HG02798 (cell line): ENCODE data around the gene DBT.
"Not testable (repeated sequence)": the region's sequence is repeated elsewhere in the genome, so short reads cannot be mapped to it uniquely, and the experiment has no call there.

ENCODE experiments used
- ATAC-seq: cut with Tn5 transposase; IDR thresholded peaks from one replicate; pipeline ENCODE4 v1.9.1; 2021; ENCODE audit warnings: mild to moderate bottlenecking; ENCODE audit not compliant: unreplicated experiment, poor library complexity

The DBT gene

GRCh38 chr1:100252901-100253300, 3.3 kb upstream of the DBT start:
- ATAC-seq, result no peak

- ATAC-seq, result no peak
Measured at GRCh38 chr1:100250807-100251206, 1.2 kb upstream of the DBT start.

DNA sequence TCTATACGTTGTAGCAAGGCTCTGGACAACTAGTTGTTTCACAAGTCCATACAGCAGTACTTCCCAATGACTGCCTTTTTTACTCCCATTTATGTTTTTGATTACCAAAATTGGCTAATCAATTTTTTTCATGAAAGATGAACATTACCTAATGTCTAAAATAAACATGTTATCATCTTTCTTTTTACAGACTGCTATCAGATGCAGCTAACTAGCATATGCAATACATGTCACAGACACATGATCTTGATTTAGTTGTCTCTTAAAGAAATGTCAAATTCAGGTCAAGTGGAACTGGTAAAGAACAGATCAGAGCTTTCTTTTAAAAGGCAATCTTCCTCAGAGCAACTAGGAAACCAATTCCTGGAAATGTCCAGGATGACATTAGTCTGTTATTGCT, 630 bp upstream of the DBT start:
- ATAC-seq, result no peak

DNA sequence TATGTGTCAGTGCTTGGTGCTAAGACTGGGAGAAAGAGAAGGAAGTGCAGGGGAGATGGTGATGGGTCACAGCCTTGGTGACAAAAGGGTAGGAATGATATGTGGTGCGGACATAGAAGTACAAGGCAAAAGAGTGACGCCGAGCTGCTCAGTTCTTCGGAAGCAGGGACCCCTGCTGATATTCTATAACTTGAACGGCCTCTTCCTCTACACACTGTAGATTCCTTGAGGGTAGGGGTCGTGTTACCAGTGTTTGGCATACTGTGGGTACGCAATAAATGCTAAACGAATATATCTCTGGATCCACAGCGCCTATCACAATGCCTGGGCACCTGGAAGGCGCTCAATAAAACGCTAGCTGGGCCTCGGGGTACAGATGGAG, 488 bp downstream of the DBT start:
- no peak for ATAC-seq

- no peak for ATAC-seq
Measured at GRCh38 chr1:100246738-100247137, 2.9 kb downstream of the DBT start.

DNA sequence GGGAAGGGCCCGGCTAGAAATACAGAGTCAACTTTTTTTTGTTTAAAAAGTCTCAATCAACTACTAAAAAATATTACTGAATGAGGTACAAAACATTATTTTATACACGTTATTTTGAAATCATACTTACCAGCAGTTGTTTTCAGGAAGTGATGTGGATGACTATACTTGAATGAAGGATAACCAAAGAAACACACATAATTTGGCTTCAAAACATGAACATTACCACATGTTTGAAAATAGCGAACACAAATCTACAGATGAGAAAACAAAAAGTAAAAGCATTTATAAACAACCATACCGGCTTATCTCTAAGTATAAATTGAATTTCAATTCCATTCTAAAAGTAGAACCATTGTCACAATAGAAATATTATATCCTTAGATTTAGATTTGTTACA, 9.0 kb downstream of the DBT start:
- no peak for ATAC-seq

- ATAC-seq, result no peak
Measured at GRCh38 chr1:100239961-100240360, 9.7 kb downstream of the DBT start.

- no peak for ATAC-seq
Measured at GRCh38 chr1:100237091-100237490, 12.5 kb downstream of the DBT start.

GRCh38 chr1:100234432-100234831, 15.2 kb downstream of the DBT start:
- ATAC-seq, result no peak

GRCh38 chr1:100233566-100233965, 16.1 kb downstream of the DBT start:
- ATAC-seq, result not testable (repeated sequence)

DNA sequence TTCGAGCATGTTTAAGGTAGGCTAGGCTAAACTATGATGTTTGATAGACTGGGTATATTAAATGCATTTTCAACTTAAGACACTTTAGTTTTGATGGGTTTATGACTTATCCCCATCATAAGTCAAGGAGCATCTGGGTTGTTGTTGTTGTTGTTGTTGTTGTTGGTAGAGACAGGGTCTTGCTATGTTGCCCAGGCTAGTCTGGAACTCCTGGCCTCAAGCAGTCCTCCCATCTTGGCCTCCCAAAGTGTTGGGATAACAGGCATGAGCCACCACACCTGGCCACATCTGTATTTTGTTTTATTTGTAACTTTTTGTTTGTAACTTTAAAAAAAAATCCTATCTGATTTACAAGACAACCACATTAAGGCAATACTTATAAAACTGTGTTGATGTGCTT, 17.5 kb downstream of the DBT start:
- no peak for ATAC-seq

DNA sequence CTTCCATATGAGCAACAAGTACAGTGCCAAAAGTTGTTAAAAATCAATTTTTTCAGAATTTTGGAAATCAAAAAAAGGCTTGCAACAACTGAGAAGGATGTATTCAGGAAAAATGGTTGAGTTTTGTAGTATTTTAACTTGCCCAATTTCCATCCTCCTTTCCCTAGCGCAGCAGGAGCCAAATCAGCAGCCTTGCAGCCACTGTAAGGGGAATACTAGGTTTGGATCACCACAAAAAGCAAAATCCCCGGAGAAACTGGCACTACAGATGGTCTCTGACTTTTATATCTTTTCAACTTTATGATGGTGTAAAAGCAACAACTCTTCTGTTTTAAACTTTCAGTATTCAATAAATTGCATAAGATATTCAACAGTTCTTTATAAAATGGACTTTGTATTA, 17.9 kb downstream of the DBT start:
- ATAC-seq, result no peak

GRCh38 chr1:100230765-100231164, 18.9 kb downstream of the DBT start:
- ATAC-seq, result no peak

DNA sequence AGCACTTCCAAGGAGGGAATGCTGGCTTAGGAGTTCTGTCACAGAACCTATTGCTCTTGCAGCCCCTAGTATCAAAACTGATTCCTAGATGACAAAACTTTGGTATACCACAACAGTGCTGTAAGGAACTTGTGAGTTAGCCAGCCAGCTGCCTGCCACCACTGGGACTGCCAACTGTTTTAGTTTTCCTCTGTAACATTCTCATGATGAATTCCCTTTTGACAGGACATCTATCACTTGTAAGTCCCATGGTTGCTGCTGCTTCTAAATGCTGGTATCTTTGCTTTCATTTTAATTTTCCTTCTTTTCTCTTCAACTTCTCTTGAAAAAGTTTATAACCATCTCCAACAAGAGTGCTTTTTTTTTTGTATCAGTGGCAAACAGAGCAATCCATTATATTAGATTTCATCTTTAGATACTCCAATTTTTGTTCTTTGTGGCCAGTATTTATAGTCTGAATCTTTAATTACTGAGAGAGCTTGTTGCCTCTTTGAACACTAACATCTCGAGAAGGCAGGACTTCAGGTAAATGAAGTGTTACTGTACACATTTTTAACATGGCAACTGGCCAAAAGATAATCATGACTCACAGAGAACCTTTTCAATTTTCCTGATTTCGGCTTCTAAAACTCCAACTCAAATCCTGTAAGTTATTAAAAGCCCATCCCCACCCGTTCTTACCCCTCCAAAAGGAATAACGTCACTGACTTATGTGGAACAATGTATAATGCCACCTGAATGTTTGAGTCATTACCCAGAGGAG, 19.8 kb downstream of the DBT start:
- no peak for ATAC-seq

- no peak for ATAC-seq
Measured at GRCh38 chr1:100222428-100222827, 27.2 kb downstream of the DBT start.

GRCh38 chr1:100219883-100220282, 29.8 kb downstream of the DBT start:
- no peak for ATAC-seq

- no peak for ATAC-seq
Measured at GRCh38 chr1:100219457-100219856, 30.2 kb downstream of the DBT start.

DNA sequence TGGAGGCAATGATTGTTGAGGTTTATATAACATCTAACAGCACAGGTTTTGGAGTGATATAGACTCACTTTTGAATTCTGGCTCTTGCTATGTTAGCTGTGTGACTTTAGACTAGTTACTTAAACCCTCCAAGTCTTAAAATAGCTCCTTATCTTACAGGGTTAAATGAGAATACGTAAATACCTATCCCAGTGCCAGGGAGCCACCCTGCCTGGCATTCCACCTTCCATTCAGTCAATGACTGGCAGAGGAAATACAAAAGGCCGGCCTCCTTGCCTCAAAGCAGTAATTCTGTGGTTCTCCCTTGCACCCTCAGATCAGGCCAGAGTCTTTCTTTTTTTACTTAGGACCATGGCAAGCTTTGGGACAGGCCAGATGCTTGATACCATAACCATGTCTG, 31.8 kb downstream of the DBT start:
- no peak for ATAC-seq

GRCh38 chr1:100215101-100215500, 34.5 kb downstream of the DBT start:
- no peak for ATAC-seq

DNA sequence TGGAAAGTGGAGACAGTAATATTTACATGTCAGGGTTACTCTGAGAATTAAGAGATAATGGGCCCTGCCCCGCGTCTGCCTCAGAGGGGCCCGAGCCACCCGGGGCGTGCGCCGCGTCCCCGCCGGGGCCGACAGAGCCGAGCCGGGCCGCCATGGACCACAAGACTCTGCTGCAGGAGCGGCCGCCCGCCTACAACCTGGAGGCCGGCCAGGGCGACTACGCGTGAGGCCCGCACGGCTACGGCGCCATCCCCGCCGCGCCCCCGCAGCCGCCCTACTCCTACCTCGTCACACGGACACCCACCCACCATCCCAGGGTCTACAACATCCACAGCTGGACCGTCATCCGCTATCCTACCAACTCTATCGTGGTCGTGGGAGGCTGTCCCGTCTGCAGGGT, 36.5 kb downstream of the DBT start:
- no peak for ATAC-seq

- ATAC-seq, result no peak
Measured at GRCh38 chr1:100206301-100206700, 43.3 kb downstream of the DBT start.

DNA sequence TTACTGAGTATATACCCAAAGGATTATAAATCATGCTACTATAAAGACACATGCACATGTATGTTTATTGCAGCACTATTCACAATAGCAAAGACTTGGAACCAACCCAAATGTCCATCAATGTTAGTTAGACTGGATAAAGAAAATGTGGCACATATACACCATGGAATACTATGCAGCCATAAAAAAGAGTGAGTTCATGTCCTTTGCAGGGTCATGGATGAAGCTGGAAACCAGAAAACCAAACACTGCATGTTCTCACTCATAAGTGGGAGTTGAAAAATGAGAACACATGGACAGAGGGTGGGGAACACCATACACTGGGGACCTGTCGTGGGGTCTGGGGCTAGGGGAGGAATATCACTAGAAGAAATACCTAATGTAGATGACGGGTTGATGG, 44.0 kb downstream of the DBT start:
- not testable (repeated sequence) for ATAC-seq

DNA sequence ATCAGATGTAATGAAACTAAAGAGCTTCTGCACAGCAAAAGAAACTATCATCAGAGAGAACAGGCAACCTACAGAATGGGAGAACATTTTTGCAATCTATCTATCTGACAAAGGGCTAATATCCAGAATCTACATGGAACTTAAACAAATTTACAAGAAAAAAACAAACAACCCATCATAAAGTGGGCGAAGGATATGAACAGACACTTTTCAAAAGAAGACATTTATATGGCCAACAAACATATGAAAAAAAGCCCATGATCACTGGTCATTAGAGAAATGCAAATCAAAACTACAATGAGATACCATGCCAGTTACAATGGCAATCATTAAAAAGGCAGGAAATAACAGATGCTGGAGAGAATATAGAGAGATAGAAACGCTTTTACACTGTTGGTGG, 44.5 kb downstream of the DBT start:
- not testable (repeated sequence) for ATAC-seq
